Measurements from ENCODE around the gene LDHA. TPM values are rescaled to one million over a fixed set of nuclear protein-coding genes. Genes with fewer than 3 reads are reported as not detected.

The LDHA gene
- polyA plus RNA-seq, 1 experiment: 946 TPM

DNA sequence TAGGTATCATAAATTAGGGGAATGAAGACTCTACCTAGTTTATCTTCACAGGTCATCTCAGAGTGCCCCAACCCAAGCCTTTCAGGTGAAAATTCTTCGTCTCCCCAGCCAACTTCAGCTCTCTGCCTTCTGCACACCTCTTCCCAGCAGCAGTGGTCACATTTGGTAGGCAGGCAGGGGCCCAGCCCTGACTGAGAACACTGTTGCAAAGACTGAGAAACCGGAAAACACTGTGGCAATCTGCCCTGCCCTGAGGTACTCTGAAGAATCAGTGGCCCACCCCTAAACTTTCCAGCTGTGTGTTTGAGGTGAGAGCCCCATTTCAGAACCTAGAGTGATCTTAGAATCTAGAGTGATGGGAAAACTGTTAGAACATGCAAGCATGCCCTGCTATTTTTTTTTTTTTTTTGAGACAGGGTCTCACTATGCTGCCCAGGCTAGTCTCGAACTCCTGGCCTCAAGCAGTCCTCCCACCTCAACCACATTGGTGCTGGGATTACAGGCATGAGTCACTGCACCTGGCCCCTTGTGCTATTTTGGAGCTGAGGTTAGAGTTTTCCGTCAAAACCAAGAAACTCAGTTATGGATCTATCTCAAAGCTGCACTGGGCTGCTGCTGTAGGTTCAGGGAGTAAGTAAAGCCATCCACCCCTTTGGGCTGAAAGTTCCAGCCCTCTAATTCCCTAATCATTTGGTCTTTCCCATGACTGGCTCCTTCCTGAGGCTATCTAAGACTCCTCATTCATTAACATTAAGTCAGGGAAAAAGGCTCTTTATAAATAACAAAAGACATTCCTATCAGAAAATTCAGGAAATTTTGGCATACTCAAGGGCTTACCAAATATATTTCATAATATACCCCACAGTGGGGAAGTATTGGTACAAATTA, 1.7 kb upstream of the LDHA start:
- no peaks in the 10 kb centered on the region for H3K27me3 ChIP-seq (ENCODE audit: control insufficient read depth, insufficient read depth, low read length)
- H3K36me3 ChIP-seq (ENCODE audit: control insufficient read depth, insufficient read depth, low read length): peaks cover 1% of the 10 kb centered on the region; the same call in 1 of the 2 replicates
- ChIA-PET CTCF (interaction anchor here (1.7 kb wide), 1 partner anchor 9 kb away, joined by 7 read pairs; no protein-coding TSS in a partner anchor), POLR2A (interaction anchor here (0.6 to 3.3 kb wide), 2 partner anchors 9 to 87 kb away, joined by 8 to 63 read pairs; no protein-coding TSS in a partner anchor)
- no peak overlapping the region for H3K4me3 ChIP-seq (ENCODE audit: low read depth, low read length)
- DNase-seq (ENCODE audit: low read depth): no peak
- TF ChIP-seq, protein P1, sequence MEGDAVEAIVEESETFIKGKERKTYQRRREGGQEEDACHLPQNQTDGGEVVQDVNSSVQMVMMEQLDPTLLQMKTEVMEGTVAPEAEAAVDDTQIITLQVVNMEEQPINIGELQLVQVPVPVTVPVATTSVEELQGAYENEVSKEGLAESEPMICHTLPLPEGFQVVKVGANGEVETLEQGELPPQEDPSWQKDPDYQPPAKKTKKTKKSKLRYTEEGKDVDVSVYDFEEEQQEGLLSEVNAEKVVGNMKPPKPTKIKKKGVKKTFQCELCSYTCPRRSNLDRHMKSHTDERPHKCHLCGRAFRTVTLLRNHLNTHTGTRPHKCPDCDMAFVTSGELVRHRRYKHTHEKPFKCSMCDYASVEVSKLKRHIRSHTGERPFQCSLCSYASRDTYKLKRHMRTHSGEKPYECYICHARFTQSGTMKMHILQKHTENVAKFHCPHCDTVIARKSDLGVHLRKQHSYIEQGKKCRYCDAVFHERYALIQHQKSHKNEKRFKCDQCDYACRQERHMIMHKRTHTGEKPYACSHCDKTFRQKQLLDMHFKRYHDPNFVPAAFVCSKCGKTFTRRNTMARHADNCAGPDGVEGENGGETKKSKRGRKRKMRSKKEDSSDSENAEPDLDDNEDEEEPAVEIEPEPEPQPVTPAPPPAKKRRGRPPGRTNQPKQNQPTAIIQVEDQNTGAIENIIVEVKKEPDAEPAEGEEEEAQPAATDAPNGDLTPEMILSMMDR (IDR thresholded peaks at IDR 0.05; ENCODE audit: insufficient read depth, low read depth, low read length): no peak

- ChIA-PET POLR2A (interaction anchor here (0.6 to 3.3 kb wide), 9 partner anchors 10 to 217 kb away, joined by 3 to 63 read pairs (median 5); partner anchors contain the start of gene GTF2H1), CTCF (interaction anchor here (1.1 to 3.5 kb wide), 3 partner anchors 10 to 149 kb away, joined by 3 to 21 read pairs (median 18); partner anchors contain the start of gene HPS5)
- no peaks in the 10 kb centered on the region for H3K27me3 ChIP-seq (ENCODE audit: control insufficient read depth, insufficient read depth, low read length)
- peak overlapping the region; percentile 77 for H3K4me3 ChIP-seq (ENCODE audit: low read depth, low read length)
- no peak for DNase-seq (ENCODE audit: low read depth)
- TF ChIP-seq, protein P1 (IDR thresholded peaks at IDR 0.05; ENCODE audit: insufficient read depth, low read depth, low read length): no peak
- peaks cover 5% of the 10 kb centered on the region for H3K36me3 ChIP-seq (ENCODE audit: control insufficient read depth, insufficient read depth, low read length)
Observed at GRCh38 chr11:18393581-18394274, 635 bp upstream of the LDHA start.

GRCh38 chr11:18394928-18395734, 768 bp downstream of the LDHA start:
- Histone ChIP-seq H3K36me3 (ENCODE audit: control insufficient read depth, insufficient read depth, low read length) (peaks cover 10% of the 10 kb centered on the region), H3K27me3 (ENCODE audit: control insufficient read depth, insufficient read depth, low read length) (no peaks in the 10 kb centered on the region), H3K4me3 (ENCODE audit: low read depth, low read length) (peak overlapping the region; percentile 77)
- TF ChIP-seq, protein P1 (IDR thresholded peaks at IDR 0.05; ENCODE audit: insufficient read depth, low read depth, low read length): no peak
- POLR2A ChIA-PET: interaction anchor here (0.6 to 3.3 kb wide), 17 partner anchors 11 to 230 kb away, joined by 3 to 63 read pairs (median 4); partner anchors contain the start of genes GTF2H1 and HPS5
- CTCF ChIA-PET: interaction anchor here (1.1 to 3.5 kb wide), 4 partner anchors 12 to 151 kb away, joined by 3 to 21 read pairs (median 10); partner anchors contain the start of gene HPS5
- DNase-seq (ENCODE audit: low read depth): no peak

DNA sequence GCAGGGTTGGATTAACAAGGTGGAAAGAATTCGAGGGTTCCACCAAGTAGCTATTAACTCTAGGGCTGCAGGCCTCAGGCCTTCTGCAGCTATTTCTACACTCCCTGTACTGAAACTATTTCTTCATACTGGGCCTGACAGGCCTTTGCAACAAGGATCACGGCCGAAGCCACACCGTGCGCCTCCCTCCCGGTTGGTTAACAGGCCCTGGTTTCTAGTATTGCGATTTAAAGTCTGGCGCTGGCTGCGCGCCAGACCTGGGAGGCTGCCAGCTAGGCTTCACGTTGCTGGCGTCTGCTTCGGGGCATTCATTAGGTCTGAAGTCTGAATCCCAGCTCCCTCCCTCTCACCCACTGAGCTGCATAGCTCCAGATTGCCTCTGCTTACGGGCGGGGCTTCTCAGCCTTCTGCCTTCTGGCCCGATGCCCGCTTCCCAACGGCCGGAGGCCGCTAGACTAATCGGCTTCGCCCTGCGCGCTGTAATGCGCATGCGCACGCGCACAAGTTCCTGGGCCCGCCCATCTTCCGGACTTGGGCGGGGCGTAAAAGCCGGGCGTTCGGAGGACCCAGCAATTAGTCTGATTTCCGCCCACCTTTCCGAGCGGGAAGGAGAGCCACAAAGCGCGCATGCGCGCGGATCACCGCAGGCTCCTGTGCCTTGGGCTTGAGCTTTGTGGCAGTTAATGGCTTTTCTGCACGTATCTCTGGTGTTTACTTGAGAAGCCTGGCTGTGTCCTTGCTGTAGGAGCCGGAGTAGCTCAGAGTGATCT, 1.6 kb downstream of the LDHA start:
- TF ChIP-seq, protein P1 (IDR thresholded peaks at IDR 0.05; ENCODE audit: insufficient read depth, low read depth, low read length): no peak
- CTCF ChIA-PET: interaction anchor here (1.2 to 3.5 kb wide), 3 partner anchors 12 to 151 kb away, joined by 3 to 21 read pairs (median 18); no protein-coding TSS in a partner anchor
- H3K4me3 ChIP-seq (ENCODE audit: low read depth, low read length): peak overlapping the region; percentile 77
- DNase-seq (ENCODE audit: low read depth): peak; percentile 98
- H3K27me3 ChIP-seq (ENCODE audit: control insufficient read depth, insufficient read depth, low read length): no peaks in the 10 kb centered on the region
- H3K36me3 ChIP-seq (ENCODE audit: control insufficient read depth, insufficient read depth, low read length): peaks cover 16% of the 10 kb centered on the region
- POLR2A ChIA-PET: interaction anchor here (0.5 to 3.3 kb wide), 17 partner anchors 12 to 238 kb away, joined by 3 to 63 read pairs (median 4); partner anchors contain the start of genes HPS5 and SPTY2D1
